Stimulated activated CD4-positive, alpha-beta T cell treated with anti-CD3 and anti-CD28 coated beads, Interleukin-1b, Interleukin-23, amount 100 ng/mL, for 24 hours (primary cell): Measurements from ENCODE around the gene CMTR2.
"Not testable (repeated sequence)": the region's sequence is repeated elsewhere in the genome, so short reads cannot be mapped to it uniquely, and the experiment has no call there.

Experiments used
- DNase-seq, 4 experiments: peaks; one replicate each; pipeline ENCODE4 v3.0.0-alpha.2; 2020; ENCODE audit warnings: low read depth in 4 of 4, low spot score in 1 of 4

The CMTR2 gene, protein sequence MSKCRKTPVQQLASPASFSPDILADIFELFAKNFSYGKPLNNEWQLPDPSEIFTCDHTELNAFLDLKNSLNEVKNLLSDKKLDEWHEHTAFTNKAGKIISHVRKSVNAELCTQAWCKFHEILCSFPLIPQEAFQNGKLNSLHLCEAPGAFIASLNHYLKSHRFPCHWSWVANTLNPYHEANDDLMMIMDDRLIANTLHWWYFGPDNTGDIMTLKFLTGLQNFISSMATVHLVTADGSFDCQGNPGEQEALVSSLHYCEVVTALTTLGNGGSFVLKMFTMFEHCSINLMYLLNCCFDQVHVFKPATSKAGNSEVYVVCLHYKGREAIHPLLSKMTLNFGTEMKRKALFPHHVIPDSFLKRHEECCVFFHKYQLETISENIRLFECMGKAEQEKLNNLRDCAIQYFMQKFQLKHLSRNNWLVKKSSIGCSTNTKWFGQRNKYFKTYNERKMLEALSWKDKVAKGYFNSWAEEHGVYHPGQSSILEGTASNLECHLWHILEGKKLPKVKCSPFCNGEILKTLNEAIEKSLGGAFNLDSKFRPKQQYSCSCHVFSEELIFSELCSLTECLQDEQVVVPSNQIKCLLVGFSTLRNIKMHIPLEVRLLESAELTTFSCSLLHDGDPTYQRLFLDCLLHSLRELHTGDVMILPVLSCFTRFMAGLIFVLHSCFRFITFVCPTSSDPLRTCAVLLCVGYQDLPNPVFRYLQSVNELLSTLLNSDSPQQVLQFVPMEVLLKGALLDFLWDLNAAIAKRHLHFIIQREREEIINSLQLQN

DNA sequence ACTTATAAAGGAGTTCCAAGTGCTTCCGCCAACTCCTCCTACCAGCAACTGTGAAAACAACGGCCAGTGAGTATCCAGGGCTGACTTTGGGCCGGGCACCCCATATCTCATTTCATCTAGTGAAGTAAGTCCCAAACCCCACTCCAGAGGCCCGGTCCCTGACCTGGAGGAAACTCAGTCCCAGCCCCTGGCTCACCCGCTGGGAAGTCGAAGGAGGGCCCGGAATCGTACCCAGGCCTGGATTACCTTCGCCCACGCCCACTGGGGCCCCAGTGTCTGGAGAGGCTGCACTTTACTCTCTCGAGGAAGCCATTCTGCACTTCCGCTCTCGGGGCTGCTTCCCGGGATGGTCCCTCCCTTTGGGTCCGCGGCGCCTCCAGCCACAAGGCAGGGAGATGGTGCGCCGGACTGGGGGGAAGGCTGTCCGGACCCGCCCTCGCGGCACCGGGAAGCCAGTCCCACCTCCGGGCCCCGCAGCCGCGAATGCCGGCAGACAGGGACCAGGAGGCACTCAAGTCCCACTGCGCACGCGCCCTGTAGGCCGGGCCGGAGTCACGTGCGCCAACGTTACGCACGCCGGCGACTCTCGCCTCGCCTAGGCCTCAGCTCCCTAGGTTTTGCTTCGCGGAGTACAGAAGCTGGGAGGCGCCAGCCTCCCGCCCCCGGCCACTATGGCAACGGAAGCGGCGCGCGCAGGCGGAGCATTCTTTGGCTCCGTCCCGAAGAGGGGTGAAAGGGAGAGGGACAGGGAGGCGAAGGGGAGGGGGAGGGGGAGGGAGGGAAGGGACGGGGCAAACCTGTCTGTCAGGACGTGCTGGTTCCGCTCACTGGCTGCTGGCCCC lies at the start of gene CMTR2:
CMTR2 (minus strand) TSS at position 513 of the 842 bp plus-strand sequence. CDS start 3,482 bp downstream, outside the sequence.
- peak; percentile 69 to 86 (median 82) for DNase-seq

- DNase-seq: no peak
Observed at GRCh38 chr16:71338632-71339031, 49.4 kb upstream of the CMTR2 start.

DNA sequence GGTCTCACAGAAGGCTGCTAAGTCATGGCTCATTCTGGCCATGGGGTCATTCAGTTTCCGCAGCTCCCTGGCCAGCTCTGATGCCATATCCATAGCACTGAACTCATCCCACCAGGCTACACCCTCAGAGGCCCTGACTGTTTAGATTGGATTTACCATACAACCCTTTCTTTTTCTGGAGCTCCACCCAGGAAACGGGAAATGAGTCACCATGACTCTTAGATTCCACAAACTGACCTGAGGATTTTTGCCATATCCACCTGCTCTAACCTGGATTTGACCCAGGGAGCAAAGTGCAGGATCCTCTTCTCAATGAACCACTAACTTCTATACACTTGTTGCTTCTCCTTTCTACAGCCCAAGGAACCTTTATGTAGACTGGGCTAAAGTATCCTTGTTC lies 49.0 kb upstream of the CMTR2 start:
- DNase-seq: no peak

GRCh38 chr16:71337631-71338030 lies 48.4 kb upstream of the CMTR2 start:
- no peak for DNase-seq

GRCh38 chr16:71328151-71328550 lies 38.9 kb upstream of the CMTR2 start:
- no peak for DNase-seq

DNA sequence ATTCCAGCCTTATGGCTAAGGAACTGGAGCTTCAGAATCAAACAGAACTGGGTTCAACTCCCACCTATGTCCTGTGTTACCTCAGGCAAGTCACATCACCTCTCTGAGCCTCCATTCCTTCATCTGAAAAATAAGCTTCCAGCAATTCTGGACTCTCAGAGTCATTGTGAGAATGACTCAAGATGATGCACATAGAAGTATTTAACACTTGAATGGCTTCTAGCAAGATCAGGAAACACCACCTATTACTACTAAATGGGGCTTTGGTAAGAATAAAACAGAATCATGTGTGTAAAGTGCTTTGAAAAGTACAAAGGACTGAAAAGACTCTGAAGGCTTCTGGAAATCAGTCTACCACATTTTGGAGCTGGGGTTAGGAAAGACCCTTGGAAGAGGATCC lies 38.5 kb upstream of the CMTR2 start:
- DNase-seq: no peak

- no peak for DNase-seq
Observed at GRCh38 chr16:71319999-71320398, 30.8 kb upstream of the CMTR2 start.

DNA sequence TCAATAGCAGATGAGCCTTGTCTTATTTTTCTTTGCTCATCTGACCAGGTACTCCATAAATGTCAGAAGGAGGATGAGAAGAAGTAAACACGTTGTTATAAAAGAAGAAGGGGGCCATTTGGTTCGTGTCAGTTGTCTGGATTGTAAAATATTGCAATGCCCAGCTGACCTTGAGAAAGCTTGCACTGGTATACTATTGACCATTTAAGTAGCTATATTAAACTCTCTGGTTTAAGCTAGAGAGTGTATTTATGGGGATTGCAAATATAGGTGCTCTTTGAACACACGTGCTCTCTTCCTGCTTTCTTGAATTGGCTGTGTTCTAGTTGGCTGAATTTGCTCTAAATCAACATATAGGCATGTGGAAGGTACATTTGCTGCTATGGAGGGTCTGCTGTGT lies 26.1 kb upstream of the CMTR2 start:
- no peak for DNase-seq

- not testable (repeated sequence) for DNase-seq
Observed at GRCh38 chr16:71313591-71313990, 24.4 kb upstream of the CMTR2 start.

DNA sequence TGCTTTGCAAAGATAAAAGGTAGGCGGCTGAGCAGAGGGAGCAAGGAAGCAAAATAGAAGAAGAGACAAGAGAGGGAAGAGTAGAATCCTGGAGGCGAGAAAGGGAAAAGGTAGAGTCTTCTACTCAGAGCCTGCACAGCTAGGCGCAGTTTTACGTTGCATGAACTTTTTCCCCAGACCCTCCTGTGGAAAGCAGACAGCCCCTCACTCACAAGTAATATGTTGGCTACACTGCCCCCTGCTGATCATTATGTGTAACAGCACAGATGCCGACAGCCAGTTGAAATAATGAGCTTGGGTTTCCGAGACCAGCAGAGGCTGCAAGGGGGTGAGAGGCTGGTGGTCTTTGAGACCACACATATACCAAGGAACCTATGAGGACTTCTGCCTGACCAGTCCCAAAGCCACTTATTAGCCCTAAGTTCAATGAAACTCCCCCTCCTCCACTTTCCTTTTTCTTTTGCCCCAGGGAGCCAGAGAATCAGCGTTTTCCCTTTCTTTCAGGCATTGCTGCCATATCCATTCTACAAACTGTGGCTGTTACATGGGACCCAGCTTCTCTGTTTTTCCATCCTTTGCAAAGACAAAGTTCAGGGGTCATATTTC lies 22.5 kb upstream of the CMTR2 start:
- DNase-seq: peak in 1 of 4 experiments; percentile 13

DNA sequence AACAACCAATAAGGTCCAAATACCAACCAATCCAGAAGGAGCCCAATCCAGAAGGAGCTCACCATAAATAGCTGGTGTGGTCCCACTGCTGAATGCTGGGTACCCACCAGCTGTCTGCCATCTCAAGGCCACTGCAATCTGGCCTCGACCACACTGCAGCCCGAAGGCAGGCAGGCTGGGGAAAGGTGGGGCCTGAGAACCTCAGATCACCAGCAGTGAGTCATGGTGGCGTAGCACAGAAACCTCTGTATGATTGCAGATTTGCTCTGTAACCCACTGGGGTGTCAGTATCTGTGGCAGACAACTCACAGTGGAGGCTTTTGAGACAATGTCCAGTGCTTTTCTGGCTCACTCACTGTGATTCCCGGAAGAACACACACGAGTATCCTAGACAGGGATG lies 14.7 kb upstream of the CMTR2 start:
- DNase-seq: no peak

DNA sequence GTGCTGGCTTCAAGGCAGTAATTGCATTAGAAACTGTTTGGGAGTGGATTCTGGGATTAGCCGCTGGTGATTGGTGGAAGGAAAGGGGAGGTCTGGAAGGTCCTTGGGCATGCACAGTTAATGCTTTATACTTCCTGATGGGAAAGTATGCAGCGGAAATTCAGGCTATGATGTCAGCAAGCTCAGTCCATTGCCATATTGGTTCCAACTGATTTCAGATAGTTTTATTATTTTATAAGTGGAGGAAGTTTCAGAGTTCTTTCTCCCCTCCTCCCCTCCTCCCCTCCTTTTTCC lies 8.1 kb upstream of the CMTR2 start:
- no peak for DNase-seq

GRCh38 chr16:71296584-71297340 lies 7.6 kb upstream of the CMTR2 start:
- no peak for DNase-seq

- DNase-seq: no peak
Observed at GRCh38 chr16:71295950-71296349, 6.7 kb upstream of the CMTR2 start.

DNA sequence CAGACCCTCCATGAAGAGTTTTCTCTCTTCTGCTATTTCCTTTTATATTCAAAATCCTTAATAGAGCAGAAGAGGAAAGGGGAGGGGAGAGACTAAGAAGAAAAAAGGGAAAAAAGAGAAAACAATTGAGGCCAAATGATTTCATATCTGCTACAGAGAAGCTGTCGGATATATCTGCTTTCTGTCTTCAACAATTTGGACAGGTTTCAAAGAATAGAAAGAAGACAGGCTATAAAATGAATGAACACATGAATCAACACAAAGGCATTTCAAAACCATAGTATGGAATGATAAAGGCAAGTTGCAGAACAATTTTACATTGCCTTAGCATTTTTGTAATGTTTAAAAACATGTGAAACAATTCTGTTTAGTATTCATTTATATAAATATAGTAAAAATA lies 4.7 kb upstream of the CMTR2 start:
- no peak for DNase-seq

GRCh38 chr16:71292095-71292494 lies 2.9 kb upstream of the CMTR2 start:
- DNase-seq: not testable (repeated sequence)

DNA sequence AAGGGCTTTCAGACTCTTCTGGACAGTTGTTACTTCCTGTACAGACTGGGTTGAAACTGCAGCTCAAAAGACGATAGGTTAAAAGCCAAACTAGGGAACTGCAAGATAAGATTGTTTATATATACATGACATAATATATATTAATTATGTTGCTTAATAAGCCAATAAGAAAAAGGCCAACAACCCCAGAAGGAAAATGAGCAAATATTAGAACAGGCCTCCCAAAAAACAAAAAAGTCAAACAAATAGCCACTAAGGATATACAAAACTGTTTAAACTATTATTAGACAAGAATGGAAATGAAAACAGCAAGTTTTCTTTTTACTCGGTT lies 495 bp upstream of the CMTR2 start:
- DNase-seq: no peak

DNA sequence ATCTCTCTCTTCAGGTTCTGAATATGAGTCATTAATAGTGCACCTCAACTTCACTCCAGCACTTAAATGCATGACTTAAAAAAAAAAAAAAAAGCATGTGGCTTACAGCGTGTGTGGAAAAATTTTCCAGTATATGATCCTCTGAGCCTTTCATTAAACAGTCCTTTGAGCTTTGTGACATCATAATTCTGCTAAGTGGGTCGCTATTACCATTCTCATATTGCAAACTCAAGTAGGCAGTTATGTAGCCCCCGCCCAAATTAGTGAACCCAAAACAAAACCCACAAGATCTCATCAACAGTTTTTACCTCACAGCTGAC lies 672 bp downstream of the CMTR2 start:
- DNase-seq: no peak

- DNase-seq: no peak
Observed at GRCh38 chr16:71287911-71288310, 1.3 kb downstream of the CMTR2 start.

DNA sequence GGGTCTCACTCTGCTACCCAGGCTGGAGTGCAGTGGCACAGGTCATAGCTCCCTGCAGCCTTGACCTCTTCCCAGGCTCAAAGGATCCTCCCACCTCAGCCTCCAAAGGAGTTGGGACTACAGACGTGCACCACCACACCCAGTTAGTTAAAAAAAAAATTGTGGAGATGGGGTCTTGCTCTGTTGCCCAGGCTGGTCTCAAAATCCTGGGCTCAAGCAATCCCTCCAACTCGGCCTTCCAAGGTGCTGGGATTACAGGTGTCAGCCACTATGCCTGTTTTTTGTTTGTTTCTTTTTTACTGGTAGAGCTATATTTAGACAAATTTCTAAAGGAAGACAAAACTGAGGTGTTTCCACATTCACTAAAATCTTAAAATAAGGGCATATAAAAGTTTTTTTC lies 1.7 kb downstream of the CMTR2 start:
- DNase-seq: no peak

- DNase-seq: no peak
Observed at GRCh38 chr16:71283612-71284011, 5.6 kb downstream of the CMTR2 start.
